Measurements from ENCODE around the gene CYP2R1.
"Not testable (repeated sequence)": the region's sequence is repeated elsewhere in the genome, so short reads cannot be mapped to it uniquely, and the experiment has no call there.

Gene CYP2R1

GRCh38 chr11:14891143-14892035, 642 bp downstream of the CYP2R1 start:
- DNase-seq, result peak; percentile 86

- no peak for DNase-seq
These were observed 5.5 kb downstream of the CYP2R1 start for GRCh38 chr11:14886513-14886912.

GRCh38 chr11:14884667-14885273, 7.3 kb downstream of the CYP2R1 start:
- DNase-seq, result no peak

GRCh38 chr11:14883683-14884082, 8.3 kb downstream of the CYP2R1 start:
- not testable (repeated sequence) for DNase-seq

GRCh38 chr11:14882196-14882595, 9.8 kb downstream of the CYP2R1 start:
- no peak for DNase-seq

GRCh38 chr11:14881576-14882193, 10.3 kb downstream of the CYP2R1 start:
- no peak for DNase-seq

GRCh38 chr11:14875163-14875562, 16.9 kb downstream of the CYP2R1 start:
- no peak for DNase-seq

GRCh38 chr11:14873632-14874031, 18.4 kb downstream of the CYP2R1 start:
- DNase-seq, result no peak

GRCh38 chr11:14872032-14872431, 20.0 kb downstream of the CYP2R1 start:
- no peak for DNase-seq

- not testable (repeated sequence) for DNase-seq
These were observed 28.3 kb downstream of the CYP2R1 start for GRCh38 chr11:14863775-14864174.

- DNase-seq, result no peak
These were observed 30.4 kb downstream of the CYP2R1 start for GRCh38 chr11:14861680-14862079.

- no peak for DNase-seq
These were observed 31.5 kb downstream of the CYP2R1 start for GRCh38 chr11:14860511-14860910.

- DNase-seq, result no peak
These were observed 33.6 kb downstream of the CYP2R1 start for GRCh38 chr11:14858404-14858803.

- DNase-seq, result no peak
These were observed 34.4 kb downstream of the CYP2R1 start for GRCh38 chr11:14857621-14858020.

GRCh38 chr11:14855890-14856289, 36.1 kb downstream of the CYP2R1 start:
- no peak for DNase-seq

GRCh38 chr11:14854057-14854456, 38.0 kb downstream of the CYP2R1 start:
- no peak for DNase-seq

GRCh38 chr11:14852571-14853177, 39.4 kb downstream of the CYP2R1 start:
- DNase-seq, result no peak

- no peak for DNase-seq
These were observed 50.0 kb downstream of the CYP2R1 start for GRCh38 chr11:14842002-14842401.

GRCh38 chr11:14835496-14836492, 56.2 kb downstream of the CYP2R1 start:
- DNase-seq, result no peak

Measured in EL (cell line).